Stimulated activated CD8-positive, alpha-beta memory T cell treated with anti-CD3 and anti-CD28 coated beads, Interleukin-15, amount 100 ng/mL, for 4 hours (primary cell): ENCODE measurements around the gene SLC1A1.

Experiments
- DNase-seq, 2 donors: peaks; one replicate each; pipeline ENCODE4 v3.0.0-alpha.2; 2020; ENCODE audit warnings: low read depth in 2 of 2

SLC1A1 gene

DNA sequence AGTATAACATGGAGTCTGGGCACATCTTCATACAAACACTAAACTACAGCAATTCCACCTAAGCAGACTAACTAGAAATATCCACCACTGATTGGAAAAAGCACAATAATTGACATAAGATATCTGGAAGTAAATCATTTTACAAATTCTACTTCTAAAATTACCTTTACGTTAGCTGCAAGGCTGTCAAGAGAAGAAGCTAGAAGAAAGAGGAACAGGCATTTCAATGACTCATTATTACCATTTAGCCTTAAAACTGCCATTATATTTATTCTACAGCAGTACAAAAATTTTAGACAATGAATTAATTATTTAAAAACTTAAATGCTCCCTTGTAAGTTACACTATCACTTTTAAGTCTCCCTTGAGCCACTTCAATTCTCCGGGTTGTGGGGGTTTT, 128.4 kb downstream of the SLC1A1 start:
- DNase-seq: no peak

DNA sequence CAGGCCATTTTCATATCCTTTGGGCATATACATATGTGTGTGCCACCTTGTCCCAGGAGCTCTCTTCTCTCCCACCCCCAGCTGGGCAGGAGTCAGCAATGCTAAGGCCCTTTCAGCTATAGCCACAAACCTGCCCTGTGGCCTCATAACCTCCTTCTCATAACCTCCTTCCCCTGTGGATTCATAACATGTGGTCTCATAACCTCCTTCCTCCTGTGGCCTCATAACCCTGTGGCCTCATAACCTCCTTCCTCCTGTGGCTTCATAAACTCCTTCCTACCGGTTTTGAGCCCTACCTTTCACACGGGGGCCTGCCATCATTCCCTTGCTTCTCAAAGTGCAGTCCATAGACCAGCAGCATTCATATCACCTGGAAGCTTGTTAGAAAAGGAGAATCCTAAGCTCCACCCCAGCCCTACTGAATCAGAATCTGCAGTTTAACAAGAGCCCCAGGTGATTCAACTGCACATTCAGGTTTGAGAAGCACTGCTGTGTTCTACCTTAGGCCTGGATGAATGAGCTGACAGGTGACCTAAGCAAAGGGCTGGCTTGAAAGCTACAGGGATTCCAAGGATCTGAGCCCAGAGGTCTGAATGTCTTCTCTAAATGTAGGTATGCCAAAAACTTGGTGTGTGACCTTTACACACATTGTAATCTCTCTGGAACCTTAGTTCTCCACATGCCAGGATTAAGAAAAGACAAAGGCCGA, 129.9 kb downstream of the SLC1A1 start:
- DNase-seq: no peak

DNA sequence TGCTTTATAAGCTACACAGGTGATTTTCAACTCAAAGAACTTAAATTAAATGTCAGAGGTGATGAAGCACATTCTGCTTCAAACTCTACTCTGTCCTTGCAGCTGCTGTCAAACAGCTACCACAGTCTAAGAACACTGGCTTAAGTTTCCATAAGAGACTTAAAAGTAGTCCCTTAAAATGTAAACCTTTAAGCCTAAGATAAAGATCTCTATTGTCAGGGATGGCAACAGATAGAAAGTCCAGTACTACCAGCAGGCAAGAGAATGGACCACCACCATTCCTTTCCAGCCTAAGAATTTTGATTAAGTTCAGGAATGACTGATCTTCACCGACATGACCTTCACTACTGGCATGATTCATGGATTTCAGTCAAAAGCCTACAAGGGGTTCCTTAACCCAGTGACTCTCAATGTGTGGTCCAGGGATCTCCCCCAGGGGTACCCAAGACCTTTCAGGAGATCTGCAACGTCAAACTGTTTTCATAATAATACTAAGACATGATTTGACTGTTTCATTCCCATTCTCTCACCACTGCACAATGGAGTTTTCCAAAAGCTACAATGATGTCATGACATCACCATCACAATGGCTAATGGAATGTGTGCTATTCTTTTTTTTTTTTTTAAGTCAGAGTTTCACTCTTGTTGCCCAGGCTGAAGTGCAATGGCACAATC, 130.8 kb downstream of the SLC1A1 start:
- DNase-seq: no peak

DNA sequence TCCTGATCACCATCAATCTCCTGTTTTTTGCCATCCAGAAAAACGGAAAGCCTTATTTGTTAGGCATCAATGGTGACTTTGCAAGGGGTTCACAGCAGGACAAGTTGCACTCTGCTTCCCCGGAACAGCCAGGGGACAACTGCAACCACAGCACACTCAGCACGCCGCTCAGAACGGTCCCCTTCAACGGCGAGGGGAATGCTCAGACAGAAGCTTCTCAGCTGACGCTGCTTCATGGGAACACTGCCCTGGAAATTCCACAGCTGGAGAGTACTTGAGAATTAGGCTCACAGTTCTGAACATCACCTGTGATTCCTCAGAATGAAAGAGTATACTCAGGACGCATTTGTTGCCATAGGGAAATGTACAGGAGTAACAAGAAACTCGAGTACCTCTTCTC, 131.7 kb downstream of the SLC1A1 start:
- DNase-seq: no peak

DNA sequence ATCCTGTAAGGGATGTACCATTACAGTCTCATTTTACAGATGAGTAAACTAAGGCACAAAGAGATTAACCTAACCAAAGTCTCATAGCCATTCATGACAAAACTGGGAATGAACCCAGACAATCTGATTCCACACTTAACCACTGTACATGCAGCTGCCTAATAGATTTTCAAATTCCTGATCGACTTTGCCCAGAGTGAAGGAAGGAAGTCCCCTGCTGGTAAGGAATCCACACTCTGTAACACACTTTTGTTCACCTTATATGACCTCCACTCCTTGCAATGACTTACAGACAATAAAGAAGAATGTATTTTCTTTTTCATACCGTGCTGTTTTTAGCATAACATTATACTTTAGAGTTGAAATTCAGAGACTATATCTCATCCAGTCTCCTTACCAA, 140.6 kb downstream of the SLC1A1 start:
- DNase-seq: no peak
